HG03060 (cell line): ENCODE measurements around the gene PRKN.

ENCODE experiments used
- ATAC-seq: cut with Tn5 transposase; IDR thresholded peaks from one replicate; pipeline ENCODE4 v1.9.1; 2021; ENCODE audit warnings: low read depth, moderate number of reproducible peaks; ENCODE audit not compliant: unreplicated experiment

The PRKN gene

DNA sequence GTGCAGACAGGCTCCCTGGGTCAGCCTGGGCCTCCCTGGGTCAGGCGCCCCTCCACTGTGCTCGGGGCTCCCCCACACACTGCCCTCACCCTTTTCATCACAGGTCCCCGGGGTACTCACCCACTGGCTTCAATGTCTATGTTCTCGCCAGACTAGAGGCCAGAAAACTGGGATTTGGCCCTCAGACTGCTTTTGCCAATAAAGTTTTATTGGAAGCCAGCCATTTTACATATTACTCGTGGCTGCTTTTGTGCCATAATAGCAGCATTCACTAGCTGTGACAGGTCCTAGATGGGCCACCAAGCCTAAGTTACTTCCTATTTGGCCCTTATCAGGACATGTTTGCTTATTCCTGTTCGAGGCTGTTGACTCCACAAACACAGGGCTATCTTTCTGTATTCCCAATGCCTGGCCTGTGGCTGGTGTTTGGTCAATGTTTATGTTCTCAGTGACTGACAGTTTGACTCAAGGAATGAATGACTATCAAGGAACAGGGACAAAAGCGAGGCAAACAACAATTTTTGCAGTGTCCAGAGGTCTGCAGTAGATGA, 928.6 kb downstream of the PRKN start:
- ATAC-seq: no peak

DNA sequence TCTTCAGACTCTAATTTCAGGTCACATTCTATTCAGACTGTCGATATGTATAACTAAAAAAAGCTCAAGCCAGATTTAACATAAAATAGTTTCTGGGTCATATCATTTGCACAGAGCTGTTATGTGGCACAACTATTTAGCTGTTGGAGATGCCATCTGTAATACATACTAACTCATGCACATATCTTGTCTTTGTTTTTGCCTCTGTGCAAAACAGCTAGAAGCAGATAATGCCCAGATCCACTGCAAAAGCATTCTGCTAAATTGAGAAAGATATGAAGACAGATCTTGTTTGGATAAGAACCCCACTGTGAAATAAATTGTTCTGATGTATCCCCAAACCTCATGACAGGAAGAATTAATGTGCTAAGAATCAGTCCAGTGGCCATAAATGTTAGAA, 930.9 kb downstream of the PRKN start:
- ATAC-seq: no peak

DNA sequence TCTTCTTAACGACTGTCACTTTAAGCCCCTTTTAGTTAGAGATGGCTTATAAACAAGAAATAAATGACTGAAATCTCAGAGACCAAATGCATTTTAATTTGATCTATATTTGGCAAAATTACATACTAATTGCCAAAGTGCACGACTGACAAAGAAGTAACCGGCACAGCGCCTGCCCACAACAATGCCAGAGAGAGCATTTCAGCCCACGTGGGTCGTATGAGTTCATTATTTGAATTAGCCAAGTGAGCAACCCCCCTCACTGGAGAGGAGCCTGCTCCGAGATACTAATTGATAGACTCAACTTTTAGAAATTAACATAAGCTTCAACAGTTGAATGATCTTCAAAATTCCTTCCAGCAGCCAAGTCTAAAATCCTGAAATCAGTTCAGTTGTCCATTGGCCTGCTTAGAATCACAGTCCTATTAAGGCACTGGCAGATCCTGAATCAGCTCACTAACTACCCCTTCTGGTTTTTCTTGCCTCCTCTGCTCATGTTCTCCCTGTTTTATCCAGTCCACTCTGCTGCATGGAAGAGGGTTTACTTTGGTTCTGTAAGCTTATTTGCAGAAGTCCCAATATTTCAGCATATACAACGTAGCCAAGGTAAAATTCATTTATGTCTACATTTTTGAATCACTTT, 934.6 kb downstream of the PRKN start:
- ATAC-seq: no peak

DNA sequence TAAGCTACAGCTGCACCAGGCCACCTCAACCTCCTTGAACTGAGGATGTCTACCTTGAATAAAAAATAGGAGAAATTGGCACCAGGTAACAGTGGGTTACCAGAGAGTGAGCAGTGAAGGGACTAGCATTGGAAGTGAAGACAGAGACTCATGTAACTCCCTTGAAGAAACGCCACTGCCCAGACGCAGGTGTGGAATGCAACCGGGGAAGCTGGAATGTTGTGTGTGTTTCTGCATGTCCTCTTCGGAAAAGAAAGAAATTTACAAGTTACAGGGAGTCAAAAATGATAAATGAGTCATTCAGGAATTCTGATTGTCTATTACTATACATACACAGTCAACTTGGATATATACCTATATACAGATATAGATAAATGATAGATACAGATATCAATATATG, 939.0 kb downstream of the PRKN start:
- no peak for ATAC-seq

DNA sequence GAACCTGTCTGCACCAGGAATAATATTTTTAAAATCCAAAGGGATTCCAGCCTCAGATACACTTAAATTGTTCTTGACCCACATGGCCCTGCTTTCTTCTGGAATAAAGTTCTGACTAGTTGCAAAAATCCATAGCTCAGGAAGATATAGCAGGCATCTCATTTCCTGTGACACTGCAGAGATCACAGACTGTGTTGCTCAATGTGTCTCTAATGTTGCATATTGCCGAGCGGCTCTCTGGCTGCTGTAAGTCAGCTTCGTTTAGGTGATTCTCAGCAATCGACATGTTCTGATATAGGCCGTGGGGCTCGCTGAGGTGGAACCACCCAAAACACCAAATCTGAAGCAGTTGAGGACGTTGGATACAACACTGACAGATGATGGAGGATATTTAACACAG, 955.4 kb downstream of the PRKN start:
- no peak for ATAC-seq

DNA sequence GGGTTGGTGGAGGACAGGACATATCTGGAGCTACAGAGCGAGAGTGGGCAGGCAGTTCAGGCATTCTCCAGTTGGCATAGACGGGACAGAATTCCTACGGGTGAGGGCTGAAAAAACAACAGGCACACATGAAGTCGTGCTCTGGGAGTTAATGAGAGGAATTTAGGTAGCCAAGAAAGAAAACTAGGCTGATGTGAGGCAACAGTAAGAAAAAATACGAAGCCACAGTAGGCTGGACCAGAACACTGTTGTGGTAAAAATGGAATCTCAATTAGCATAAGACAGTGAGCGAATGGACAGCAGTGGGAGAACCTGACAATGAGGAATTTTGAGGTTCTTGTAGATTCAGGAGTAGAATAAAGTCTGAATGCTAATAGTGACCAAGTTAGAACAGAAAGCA, 965.6 kb downstream of the PRKN start:
- ATAC-seq: no peak

DNA sequence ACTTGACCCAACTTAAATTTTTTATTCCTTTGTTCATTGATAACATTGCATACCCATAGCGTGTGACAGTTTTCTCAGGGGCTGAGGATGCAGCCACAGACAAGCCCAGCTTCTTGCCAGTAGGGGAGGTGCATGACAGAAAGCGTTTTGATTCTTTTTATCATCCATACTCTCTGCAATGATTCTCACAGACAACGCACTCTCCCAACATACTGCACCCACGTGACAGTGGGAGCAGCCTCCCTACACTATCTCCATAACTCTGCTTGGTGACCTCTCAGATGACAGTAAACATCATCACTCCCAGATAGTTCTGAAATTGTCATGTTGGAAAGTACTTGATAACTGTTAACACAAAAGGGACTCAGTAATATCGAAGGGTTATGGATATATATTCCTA, 972.5 kb downstream of the PRKN start:
- ATAC-seq: no peak

DNA sequence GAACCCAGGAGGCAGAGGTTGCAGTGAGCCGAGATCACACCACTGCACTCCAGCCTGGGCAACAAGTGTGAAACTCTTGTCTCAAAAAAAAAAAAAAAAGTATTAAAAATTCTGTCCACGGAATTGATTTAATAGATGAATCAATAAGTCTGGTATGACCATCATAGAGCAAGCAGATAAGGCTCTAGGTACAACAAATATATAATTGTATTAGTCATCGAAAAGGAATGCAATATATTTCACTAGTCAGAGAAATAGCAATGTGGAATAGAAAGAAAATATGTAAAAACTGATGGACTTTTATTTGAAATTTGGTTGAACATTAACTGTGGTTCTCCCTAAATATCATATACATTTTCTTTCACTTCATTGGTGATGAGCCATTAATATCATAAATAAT, 976.9 kb downstream of the PRKN start:
- ATAC-seq: no peak

DNA sequence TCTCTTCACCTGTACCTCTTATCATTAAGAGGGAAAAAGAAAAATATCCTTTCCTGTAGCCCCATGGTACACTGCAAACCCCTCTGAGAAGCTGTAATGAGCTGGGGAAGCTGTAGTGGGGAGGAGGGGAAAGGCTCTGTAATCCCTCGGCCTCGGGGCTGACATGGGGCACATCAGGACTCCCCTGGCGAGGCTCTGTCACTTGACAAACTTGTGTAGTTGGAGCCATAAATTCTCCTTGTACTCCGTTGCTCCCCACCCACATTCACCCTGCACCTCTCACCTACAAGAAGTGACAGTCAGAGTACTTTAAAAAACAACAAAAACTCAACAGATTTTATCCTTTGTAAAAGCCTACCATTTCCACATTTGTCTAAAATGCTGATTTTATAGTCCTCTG, 978.0 kb downstream of the PRKN start:
- no peak for ATAC-seq

DNA sequence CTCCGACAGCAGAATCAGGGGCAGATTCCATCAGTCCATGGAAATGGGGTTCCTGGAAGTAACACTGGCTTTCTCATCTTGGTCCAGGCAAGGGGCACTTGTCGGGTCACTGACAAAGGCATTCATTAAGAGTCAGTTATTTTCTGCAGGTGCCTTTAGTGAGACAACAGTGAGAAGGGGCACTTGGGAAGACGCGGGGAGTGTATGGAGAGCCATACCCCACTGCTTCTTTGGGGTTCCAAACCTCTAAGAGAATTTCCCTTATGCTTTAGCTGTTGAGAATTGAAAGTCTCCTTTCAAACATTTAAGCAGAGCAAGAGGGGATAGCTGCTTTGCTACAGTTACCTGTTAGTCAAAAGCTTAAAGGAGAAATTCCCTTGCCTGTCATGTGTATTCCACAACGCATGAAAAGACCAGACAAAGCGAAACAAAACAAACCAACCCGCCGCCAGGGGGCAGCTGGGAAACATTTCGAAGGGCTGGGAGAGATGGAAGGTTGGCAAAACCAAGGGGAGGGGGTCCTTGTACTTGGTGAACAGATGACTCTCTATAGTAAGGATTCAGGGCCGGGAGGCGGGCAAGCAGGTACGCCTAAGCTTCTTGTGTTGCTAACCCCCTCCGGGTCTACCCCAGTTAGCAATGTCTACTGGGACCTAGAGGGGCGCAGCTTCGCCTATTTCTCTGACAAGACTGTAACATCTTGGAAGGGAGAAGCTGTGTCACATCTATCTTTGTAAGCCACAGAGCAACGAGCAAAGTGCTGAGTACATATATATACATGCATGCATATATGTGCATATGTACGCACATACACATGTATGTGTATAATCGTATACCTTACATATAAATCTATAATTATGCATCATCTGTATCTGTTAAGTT, 978.8 kb downstream of the PRKN start:
- ATAC-seq: no peak

DNA sequence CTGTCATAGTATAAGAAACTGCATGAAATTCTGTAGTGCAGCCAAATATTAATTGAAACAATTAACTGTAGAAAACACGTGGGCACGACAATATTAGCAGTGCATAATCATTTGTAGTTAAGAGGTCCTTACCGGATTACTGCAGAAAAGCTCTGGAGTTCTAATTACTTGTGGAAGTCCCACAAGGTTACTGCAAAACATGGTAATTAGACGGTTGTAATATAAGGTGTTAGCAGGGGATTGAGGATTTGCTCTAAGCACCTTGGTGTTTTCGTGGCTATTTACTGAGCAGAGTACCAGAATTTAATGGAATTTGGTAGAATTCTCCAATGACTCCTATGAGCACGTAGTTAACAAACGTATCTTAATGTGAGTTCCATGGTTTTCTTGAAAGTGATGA, 980.1 kb downstream of the PRKN start:
- ATAC-seq: no peak

DNA sequence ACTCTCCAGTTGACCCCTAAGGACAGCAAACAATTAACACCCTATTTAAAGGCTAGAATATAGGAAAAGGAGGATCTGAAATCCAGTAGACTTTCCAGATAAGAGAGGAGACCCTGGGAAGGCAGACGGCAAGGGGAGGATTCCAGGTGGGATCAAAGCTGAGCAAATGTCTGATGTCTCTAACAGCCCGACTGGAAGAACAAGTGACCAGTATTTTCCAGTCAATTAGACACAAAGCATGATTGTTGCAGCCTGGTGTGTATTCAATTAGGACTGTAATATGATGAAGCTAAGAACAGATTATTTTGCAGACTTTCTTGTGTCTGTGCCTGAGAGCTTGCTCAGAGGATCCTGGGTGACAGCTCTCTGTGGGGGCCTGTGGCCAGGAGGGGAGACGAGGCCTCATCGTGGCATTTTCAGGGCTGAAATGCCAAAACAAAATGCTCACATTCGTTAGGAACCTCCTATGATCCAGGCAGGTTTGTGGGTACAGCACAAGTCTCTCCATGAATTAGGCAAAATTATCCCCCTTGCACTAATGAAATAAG, 981.9 kb downstream of the PRKN start:
- ATAC-seq: no peak

DNA sequence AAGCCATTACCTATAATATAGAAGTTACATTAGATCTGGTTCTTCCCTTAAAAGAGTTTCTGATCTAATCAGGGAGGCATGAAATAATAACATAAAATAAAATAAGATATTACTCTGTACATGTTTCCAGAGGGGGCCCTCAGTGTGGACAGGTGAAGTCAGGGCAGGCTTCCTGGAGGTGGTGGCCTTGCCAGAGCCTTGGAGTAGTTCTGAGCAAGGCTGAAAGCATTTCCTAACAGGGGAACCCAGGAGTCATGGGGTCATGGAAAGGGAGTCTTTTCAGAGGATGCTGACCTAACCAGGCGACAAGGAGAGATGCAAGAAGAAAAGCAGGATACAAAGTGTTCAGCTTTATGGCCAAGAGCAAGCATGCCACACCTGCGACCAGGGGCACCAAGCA, 982.4 kb downstream of the PRKN start:
- ATAC-seq: no peak

DNA sequence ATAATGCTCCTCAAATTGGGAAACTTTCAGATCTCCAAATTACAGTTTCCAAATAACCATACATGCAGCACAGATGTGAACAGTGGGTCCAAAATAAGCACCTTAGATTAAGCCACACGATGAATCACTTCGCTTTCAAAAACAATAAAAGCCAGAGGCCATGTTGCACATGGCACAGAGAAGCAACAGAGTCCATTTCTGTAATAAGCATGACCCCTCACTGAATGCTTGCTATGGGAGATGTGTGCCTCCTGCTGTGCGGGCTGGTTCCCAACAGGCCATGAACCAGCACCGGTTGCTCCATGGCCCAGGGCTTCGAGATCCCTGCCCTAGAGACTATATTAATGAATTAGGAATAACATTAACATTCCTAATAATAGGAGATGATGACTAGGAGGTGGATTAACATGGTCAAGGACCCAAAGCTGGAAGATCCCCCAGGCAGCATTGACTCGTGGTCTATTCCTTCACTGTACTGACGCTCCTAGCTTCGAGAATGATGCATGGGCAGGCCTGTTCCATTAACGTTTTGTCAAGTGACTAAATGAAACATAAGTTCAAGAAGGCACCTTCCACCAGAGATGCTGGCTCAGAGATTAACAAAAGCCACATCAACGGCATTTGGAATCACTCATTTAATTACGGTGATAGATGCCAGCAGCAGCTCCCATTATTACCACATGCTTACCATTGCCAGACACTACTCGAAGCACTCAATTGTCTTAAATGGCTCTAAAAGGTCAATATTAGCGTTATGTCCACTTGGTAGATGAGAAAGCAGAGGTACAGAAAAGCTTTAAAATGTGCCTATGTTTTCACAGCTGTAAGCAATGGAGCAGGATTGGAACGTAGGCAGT, 983.1 kb downstream of the PRKN start:
- no peak for ATAC-seq

DNA sequence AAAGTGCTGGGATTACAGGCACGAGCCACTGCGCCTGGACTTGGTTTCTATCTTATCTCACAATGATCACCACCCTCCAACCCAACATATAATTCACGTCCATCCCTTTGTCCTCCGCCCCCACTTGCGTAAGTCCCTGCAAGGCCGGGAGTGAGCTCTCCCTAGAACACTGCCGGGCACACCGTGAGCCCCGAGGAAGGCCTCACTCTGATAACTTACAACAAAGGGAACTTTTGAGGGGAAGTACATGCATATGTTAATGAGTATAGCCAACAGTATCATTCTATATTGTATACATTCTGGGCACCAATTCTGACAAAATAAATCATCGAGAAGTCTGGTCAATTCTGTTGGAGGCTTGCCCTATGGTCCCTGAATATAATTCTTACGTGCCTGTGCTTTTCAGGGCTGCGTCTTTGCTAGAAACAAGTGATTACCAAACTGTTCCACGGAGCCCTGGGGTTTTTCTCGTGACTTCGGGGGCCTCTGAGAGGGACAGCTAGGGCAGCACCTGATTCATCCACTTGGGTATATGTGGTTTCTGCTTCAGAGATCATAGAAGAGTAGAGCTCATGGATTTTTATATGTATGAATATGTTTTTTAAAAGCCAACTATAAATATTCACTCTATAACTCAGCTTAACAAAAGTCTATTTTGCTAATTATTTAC, 983.9 kb downstream of the PRKN start:
- no peak for ATAC-seq

DNA sequence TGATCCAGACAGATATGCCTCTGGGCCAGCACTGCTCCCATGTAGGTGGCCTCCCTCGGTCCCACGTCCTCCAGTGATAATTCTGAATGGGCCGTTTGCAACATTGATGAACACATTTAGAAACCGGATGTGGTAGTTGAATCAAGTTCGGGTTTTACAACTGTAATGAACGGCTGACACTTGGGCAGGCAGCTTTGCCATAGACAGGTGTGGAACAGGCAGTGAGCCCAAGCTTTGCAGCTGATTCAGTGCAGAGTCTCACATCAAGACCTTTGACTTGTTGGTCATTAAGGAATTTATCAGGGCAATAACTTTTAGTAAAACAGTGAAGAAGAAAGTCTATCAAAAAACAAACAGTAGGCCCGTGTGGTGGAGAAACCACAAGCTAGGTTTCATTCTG, 987.1 kb downstream of the PRKN start:
- ATAC-seq: no peak

DNA sequence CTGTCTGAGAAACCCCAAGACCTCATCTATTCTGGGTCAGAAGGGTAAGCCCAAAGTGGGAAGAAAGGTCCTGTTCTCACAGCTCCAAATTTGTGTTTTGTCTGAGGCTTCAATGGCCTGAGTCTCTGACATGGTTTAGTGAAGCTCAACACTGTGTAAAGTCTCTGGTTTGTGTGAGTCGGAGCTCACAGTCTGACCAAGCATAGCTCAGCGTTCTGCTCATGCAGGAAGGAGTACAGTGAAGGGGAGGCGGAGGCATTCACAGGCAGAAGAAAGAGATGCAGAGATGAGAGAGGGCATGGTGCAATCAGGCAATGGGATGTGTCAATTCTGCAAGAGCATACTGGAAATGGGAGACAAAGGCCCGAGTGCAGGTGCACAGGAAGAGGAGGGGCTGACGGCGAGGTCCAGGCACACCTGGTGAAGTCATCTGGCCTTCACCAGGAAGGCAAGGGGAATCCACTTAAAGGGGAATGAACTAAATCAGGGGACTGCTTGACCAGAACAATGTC, 990.7 kb downstream of the PRKN start:
- no peak for ATAC-seq

DNA sequence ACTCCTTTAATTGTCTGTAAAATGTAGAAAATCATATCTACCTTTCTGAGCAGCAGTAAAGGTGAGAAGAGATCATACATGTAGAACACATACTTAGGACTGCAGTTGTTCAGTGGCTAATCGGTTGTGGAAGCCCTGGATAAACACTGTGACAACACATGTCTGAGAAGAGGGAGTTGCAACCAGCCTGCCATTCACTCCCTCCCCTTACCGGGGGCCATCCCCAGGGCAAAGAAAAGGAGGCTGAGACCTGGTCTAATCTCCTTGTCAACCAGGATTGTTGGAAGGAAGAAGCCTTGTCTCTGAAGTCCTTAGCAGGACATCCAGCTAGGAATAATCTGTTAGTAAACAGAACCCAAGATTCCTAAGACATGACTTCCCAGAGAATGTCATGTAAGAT, 991.2 kb downstream of the PRKN start:
- no peak for ATAC-seq

DNA sequence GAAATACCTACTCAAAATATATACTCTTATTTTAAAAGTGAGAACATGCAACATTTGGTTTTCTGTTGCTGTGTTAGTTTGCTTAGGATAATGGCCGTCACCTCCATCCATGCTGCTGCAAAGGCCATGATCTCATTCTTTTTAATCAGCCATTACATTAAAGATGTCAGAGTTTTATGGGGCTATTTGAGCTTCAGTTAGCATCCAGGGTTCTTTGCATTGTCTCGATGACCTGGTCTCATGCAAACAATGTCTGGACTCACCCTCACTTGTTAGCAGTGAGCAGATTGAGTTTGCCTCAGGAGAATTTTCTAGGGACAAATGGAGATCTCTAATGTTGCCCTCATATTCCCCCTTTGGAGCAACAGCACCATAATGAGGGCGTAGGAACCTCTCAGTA, 995.0 kb downstream of the PRKN start:
- no peak for ATAC-seq
